ENCODE measurements around the gene DNAH9. TPM values are rescaled to one million over a fixed set of nuclear protein-coding genes. Genes with fewer than 3 reads are reported as not detected.

Gene DNAH9
- polyA plus RNA-seq, 1 donor from 2014 or later = 2.0 TPM

GRCh38 chr17:11924076-11924475 is 325.8 kb downstream of the DNAH9 start:
- Histone ChIP-seq H2AFZ (ENCODE audit: low read depth, low read length) (no peak overlapping the region), H3K79me2 (replicated peaks; ENCODE audit: insufficient read depth, low read length) (no peaks in the 10 kb centered on the region), H3K36me3 (ENCODE audit: insufficient read depth, low read length) (no peaks in the 10 kb centered on the region), H4K20me1 (ENCODE audit: insufficient read depth) (no peaks in the 10 kb centered on the region), H3K4me2 (ENCODE audit: low read length) (no peak overlapping the region), H3K27ac (ENCODE audit: low read length) (no peak overlapping the region), H3K4me3 (ENCODE audit: low read length) (no peak overlapping the region), H3K9me3 (ENCODE audit: low read length) (no peaks in the 10 kb centered on the region), H3F3A (ENCODE audit: insufficient read depth, low read length, poor library complexity, severe bottlenecking) (no peaks in the 10 kb centered on the region), H3K27me3 (ENCODE audit: insufficient read depth, low read depth, low read length) (no peaks in the 10 kb centered on the region), H3K9me2 (ENCODE audit: insufficient read depth, low read length) (no peaks in the 10 kb centered on the region), H3K9ac (ENCODE audit: low read length) (no peak overlapping the region)
- TF ChIP-seq RAD21 (conservative IDR thresholded peaks at IDR 0.05) (no peak), SMC3 (conservative IDR thresholded peaks at IDR 0.05; ENCODE audit: poor library complexity) (no peak), EZH2 (IDR thresholded peaks at IDR 0.05; ENCODE audit: borderline replicate concordance, insufficient read depth, low read length, poor library complexity, severe bottlenecking) (no peak), EP300 (conservative IDR thresholded peaks at IDR 0.05; ENCODE audit: poor library complexity, severe bottlenecking) (no peak)
- TF ChIP-seq, protein P1, sequence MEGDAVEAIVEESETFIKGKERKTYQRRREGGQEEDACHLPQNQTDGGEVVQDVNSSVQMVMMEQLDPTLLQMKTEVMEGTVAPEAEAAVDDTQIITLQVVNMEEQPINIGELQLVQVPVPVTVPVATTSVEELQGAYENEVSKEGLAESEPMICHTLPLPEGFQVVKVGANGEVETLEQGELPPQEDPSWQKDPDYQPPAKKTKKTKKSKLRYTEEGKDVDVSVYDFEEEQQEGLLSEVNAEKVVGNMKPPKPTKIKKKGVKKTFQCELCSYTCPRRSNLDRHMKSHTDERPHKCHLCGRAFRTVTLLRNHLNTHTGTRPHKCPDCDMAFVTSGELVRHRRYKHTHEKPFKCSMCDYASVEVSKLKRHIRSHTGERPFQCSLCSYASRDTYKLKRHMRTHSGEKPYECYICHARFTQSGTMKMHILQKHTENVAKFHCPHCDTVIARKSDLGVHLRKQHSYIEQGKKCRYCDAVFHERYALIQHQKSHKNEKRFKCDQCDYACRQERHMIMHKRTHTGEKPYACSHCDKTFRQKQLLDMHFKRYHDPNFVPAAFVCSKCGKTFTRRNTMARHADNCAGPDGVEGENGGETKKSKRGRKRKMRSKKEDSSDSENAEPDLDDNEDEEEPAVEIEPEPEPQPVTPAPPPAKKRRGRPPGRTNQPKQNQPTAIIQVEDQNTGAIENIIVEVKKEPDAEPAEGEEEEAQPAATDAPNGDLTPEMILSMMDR (IDR thresholded peaks at IDR 0.05; ENCODE audit: poor library complexity, severe bottlenecking) = no peak

DNA sequence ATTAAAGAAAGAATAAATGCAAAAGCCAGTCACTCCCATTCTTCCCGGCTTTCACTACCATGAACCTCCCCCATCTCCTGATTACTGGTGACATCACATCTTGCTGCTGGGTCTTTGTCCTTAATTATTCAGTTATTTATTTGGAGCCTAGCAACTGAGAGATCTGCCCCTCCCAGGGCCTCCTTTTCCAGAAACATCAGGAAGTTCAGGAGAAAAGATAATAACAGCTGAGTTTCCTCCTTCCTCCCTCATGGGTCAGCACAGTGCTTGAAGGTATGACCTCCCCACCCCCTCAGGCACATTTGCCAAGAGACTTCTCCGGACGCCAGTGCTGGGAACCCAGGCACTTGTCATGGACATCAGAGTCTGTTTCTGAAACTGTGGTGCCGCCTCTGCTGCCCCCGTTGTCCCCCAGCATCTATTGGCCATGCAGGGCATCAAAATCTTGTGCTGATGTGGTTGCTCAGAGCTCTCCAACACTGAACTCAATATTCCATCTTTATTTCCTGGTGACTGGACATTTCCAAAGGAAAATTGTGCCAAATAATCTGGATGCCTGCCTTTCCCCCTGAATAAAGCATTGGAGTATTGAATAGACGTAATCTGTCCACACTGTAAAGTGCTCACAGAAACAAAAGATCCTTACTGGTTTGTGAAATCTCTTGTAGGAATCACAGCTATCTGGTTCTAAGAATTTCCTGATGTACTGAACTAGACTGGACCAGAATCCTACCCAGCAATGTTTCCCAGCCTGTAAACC is 327.2 kb downstream of the DNAH9 start:
- no peaks in the 10 kb centered on the region for H3K9me2 ChIP-seq (ENCODE audit: insufficient read depth, low read length)
- no peak overlapping the region for H3K4me2 ChIP-seq (ENCODE audit: low read length)
- H3F3A ChIP-seq (ENCODE audit: insufficient read depth, low read length, poor library complexity, severe bottlenecking) = no peaks in the 10 kb centered on the region
- H4K20me1 ChIP-seq (ENCODE audit: insufficient read depth) = no peaks in the 10 kb centered on the region
- TF ChIP-seq SMC3 (conservative IDR thresholded peaks at IDR 0.05; ENCODE audit: poor library complexity) = no peak
- no peak for TF ChIP-seq EZH2 (IDR thresholded peaks at IDR 0.05; ENCODE audit: borderline replicate concordance, insufficient read depth, low read length, poor library complexity, severe bottlenecking)
- TF ChIP-seq MXI1 (conservative IDR thresholded peaks at IDR 0.05; ENCODE audit: poor library complexity, severe bottlenecking) = no peak
- TF ChIP-seq, protein P1 (IDR thresholded peaks at IDR 0.05; ENCODE audit: poor library complexity, severe bottlenecking) = no peak
- TF ChIP-seq TAF1 (IDR thresholded peaks at IDR 0.05; ENCODE audit: low read depth) = no peak
- no peak for TF ChIP-seq RAD21 (conservative IDR thresholded peaks at IDR 0.05)
- TF ChIP-seq, protein P2, sequence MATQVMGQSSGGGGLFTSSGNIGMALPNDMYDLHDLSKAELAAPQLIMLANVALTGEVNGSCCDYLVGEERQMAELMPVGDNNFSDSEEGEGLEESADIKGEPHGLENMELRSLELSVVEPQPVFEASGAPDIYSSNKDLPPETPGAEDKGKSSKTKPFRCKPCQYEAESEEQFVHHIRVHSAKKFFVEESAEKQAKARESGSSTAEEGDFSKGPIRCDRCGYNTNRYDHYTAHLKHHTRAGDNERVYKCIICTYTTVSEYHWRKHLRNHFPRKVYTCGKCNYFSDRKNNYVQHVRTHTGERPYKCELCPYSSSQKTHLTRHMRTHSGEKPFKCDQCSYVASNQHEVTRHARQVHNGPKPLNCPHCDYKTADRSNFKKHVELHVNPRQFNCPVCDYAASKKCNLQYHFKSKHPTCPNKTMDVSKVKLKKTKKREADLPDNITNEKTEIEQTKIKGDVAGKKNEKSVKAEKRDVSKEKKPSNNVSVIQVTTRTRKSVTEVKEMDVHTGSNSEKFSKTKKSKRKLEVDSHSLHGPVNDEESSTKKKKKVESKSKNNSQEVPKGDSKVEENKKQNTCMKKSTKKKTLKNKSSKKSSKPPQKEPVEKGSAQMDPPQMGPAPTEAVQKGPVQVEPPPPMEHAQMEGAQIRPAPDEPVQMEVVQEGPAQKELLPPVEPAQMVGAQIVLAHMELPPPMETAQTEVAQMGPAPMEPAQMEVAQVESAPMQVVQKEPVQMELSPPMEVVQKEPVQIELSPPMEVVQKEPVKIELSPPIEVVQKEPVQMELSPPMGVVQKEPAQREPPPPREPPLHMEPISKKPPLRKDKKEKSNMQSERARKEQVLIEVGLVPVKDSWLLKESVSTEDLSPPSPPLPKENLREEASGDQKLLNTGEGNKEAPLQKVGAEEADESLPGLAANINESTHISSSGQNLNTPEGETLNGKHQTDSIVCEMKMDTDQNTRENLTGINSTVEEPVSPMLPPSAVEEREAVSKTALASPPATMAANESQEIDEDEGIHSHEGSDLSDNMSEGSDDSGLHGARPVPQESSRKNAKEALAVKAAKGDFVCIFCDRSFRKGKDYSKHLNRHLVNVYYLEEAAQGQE (IDR thresholded peaks at IDR 0.05; ENCODE audit: borderline replicate concordance) = no peak
- no peak for TF ChIP-seq POLR2AphosphoS5 (IDR thresholded peaks at IDR 0.05)
- no peak for TF ChIP-seq EP300 (conservative IDR thresholded peaks at IDR 0.05; ENCODE audit: poor library complexity, severe bottlenecking)
- H3K9me3 ChIP-seq (ENCODE audit: low read length) = no peaks in the 10 kb centered on the region
- no peaks in the 10 kb centered on the region for H3K36me3 ChIP-seq (ENCODE audit: insufficient read depth, low read length)
- H3K27ac ChIP-seq (ENCODE audit: low read length) = no peak overlapping the region
- H3K9ac ChIP-seq (ENCODE audit: low read length) = no peak overlapping the region
- H3K79me2 ChIP-seq (replicated peaks; ENCODE audit: insufficient read depth, low read length) = no peaks in the 10 kb centered on the region
- no peak overlapping the region for H2AFZ ChIP-seq (ENCODE audit: low read depth, low read length)
- H3K4me3 ChIP-seq (ENCODE audit: low read length) = no peak overlapping the region
- no peaks in the 10 kb centered on the region for H3K27me3 ChIP-seq (ENCODE audit: insufficient read depth, low read depth, low read length)

Data from neural cell (in vitro differentiated cells).